KMS-11 (cell line): ENCODE measurements around the gene TPP2.

Experiments
- H2AFZ ChIP-seq: fragments of 200-600 bp; sonication (generic); 2 replicates; pipeline ENCODE4 v1.6.1; 2016; ENCODE audit warnings: antibody characterized with exemption, mixed run types, low read depth
- H3K27ac ChIP-seq: fragments of 200-600 bp; sonication (generic); 2 replicates; pipeline ENCODE4 v1.6.1; 2016; ENCODE audit warnings: mild to moderate bottlenecking, mixed run types
- H3K27me3 ChIP-seq: fragments of 200-600 bp; sonication (generic); 2 replicates; pipeline ENCODE4 v1.6.1; 2017; ENCODE audit warnings: mild to moderate bottlenecking, low read depth, mixed run types, moderate library complexity; ENCODE audit not compliant: insufficient read depth
- H3K36me3 ChIP-seq: fragments of 200-600 bp; sonication (generic); 2 replicates; pipeline ENCODE4 v1.6.1; 2017; ENCODE audit warnings: mild to moderate bottlenecking, mixed run types; ENCODE audit not compliant: insufficient read depth
- H3K4me1 ChIP-seq: fragments of 200-600 bp; sonication (generic); 2 replicates; pipeline ENCODE4 v1.6.1; 2016; ENCODE audit warnings: mild to moderate bottlenecking, low read depth, mixed run types; ENCODE audit not compliant: poor library complexity, severe bottlenecking
- H3K4me2 ChIP-seq: fragments of 200-600 bp; sonication (generic); 2 replicates; pipeline ENCODE4 v1.7.0; 2016; ENCODE audit warnings: mild to moderate bottlenecking, mixed run types
- H3K4me3 ChIP-seq: fragments of 200-600 bp; sonication (generic); IDR thresholded peaks from 2 replicates; pipeline ENCODE4 v1.6.1; 2017; ENCODE audit warnings: low read depth, low read length, mixed read lengths; ENCODE audit not compliant: insufficient read depth
- H3K79me2 ChIP-seq: fragments of 200-600 bp; sonication (generic); 2 replicates; pipeline ENCODE4 v1.6.1; 2016; ENCODE audit warnings: low read depth, mixed run types; ENCODE audit not compliant: insufficient read depth
- H3K9ac ChIP-seq: fragments of 200-600 bp; sonication (generic); 2 replicates; pipeline ENCODE4 v1.6.1; 2016; ENCODE audit warnings: mild to moderate bottlenecking, mixed run types
- H4K20me1 ChIP-seq: fragments of 200-600 bp; sonication (generic); 2 replicates; pipeline ENCODE4 v1.6.1; 2016; ENCODE audit warnings: mild to moderate bottlenecking, mixed run types; ENCODE audit not compliant: insufficient read depth
- TF ChIP-seq, protein P1 (sequence below): fragments of 200-600 bp; sonication (generic); conservative IDR thresholded peaks from 2 replicates; pipeline ENCODE4 v1.6.1; 2017; ENCODE audit warnings: low read depth, mild to moderate bottlenecking, antibody characterized with exemption, low read length, moderate library complexity, mixed read lengths

The TPP2 gene

GRCh38 chr13:102566513-102566912, 30.3 kb upstream of the TPP2 start:
- Histone ChIP-seq H3K27ac (no peak overlapping the region), H3K4me1 (peaks cover 34% of the 10 kb centered on the region), H3K4me2 (no peak overlapping the region), H4K20me1 (no peaks in the 10 kb centered on the region), H3K9ac (no peak overlapping the region), H3K36me3 (no peaks in the 10 kb centered on the region), H3K4me3 (no peak overlapping the region), H2AFZ (no peak overlapping the region), H3K27me3 (no peaks in the 10 kb centered on the region), H3K79me2 (no peaks in the 10 kb centered on the region)
- TF ChIP-seq, protein P1, sequence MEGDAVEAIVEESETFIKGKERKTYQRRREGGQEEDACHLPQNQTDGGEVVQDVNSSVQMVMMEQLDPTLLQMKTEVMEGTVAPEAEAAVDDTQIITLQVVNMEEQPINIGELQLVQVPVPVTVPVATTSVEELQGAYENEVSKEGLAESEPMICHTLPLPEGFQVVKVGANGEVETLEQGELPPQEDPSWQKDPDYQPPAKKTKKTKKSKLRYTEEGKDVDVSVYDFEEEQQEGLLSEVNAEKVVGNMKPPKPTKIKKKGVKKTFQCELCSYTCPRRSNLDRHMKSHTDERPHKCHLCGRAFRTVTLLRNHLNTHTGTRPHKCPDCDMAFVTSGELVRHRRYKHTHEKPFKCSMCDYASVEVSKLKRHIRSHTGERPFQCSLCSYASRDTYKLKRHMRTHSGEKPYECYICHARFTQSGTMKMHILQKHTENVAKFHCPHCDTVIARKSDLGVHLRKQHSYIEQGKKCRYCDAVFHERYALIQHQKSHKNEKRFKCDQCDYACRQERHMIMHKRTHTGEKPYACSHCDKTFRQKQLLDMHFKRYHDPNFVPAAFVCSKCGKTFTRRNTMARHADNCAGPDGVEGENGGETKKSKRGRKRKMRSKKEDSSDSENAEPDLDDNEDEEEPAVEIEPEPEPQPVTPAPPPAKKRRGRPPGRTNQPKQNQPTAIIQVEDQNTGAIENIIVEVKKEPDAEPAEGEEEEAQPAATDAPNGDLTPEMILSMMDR = no peak

- no peak overlapping the region for H3K4me3 ChIP-seq
- no peaks in the 10 kb centered on the region for H4K20me1 ChIP-seq
- H3K4me1 ChIP-seq = peaks cover 21% of the 10 kb centered on the region
- no peak overlapping the region for H3K9ac ChIP-seq
- H3K27ac ChIP-seq = no peak overlapping the region
- no peak overlapping the region for H2AFZ ChIP-seq
- no peaks in the 10 kb centered on the region for H3K27me3 ChIP-seq
- H3K36me3 ChIP-seq = no peaks in the 10 kb centered on the region
- H3K4me2 ChIP-seq = no peak overlapping the region
- TF ChIP-seq, protein P1 = no peak
- no peaks in the 10 kb centered on the region for H3K79me2 ChIP-seq
Observed at GRCh38 chr13:102567857-102568256, 28.9 kb upstream of the TPP2 start.

DNA sequence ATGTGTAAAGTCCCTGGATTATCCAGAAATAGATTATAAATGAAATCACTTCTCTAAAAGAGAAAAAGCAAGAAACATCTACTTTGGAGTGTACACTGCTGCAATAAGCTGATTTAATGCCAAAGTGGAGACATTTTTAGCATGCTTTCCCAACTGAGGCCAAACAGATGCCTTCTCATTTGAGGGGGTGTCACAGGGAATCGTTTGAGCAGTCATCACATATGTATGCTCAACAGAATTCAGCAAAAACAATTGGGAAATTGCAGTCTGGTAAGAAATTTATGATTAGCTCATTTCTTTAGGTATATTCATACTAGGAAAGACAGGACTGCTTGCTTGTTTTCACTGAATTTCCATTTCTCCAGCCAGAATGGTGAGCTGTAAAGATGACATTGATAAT, 27.3 kb upstream of the TPP2 start:
- no peak overlapping the region for H3K27ac ChIP-seq
- TF ChIP-seq, protein P1 = no peak
- no peaks in the 10 kb centered on the region for H4K20me1 ChIP-seq
- H3K4me1 ChIP-seq = peaks cover 5% of the 10 kb centered on the region
- no peak overlapping the region for H3K9ac ChIP-seq
- H3K27me3 ChIP-seq = no peaks in the 10 kb centered on the region
- H3K36me3 ChIP-seq = no peaks in the 10 kb centered on the region
- H2AFZ ChIP-seq = no peak overlapping the region
- no peaks in the 10 kb centered on the region for H3K79me2 ChIP-seq
- no peak overlapping the region for H3K4me3 ChIP-seq
- no peak overlapping the region for H3K4me2 ChIP-seq

DNA sequence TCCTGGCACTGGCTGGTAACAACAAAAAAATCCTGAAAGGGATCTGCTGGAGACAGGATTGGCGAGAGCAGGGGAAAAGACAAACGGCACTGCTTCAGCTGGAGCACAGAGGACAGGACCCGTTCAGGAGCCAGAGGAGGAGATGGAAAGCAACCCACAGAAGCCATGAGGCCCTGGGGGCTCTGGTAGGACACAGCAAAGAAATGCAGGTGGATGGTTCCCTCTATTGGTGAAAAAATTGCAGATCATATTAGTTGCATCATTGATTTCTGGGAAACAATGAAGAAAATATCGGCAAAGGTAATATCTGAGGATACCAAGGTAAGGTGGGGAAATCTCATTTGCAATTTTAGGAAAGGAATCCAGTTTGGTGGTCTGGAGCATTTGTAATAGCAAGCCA, 25.7 kb upstream of the TPP2 start:
- H2AFZ ChIP-seq = peak overlapping the region; percentile 16; the same call in 1 of the 2 replicates
- TF ChIP-seq, protein P1 = peak; percentile 44; the same call in 1 of the 2 replicates

More for the DNA sequence above, 25.7 kb upstream of the TPP2 start:
- no peaks in the 10 kb centered on the region for H3K4me1 ChIP-seq
- H3K4me2 ChIP-seq = no peak overlapping the region
- no peaks in the 10 kb centered on the region for H3K79me2 ChIP-seq
- no peaks in the 10 kb centered on the region for H3K36me3 ChIP-seq
- H4K20me1 ChIP-seq = no peaks in the 10 kb centered on the region
- no peak overlapping the region for H3K9ac ChIP-seq
- H3K27me3 ChIP-seq = no peaks in the 10 kb centered on the region
- no peak overlapping the region for H3K27ac ChIP-seq
- no peak overlapping the region for H3K4me3 ChIP-seq
